Loucy (cell line): Measurements from ENCODE around the gene ZNF662.

ENCODE experiments used
- H2AFZ ChIP-seq: fragments of 200-600 bp; sonication (generic); 2 replicates; pipeline ENCODE4 v1.6.0; 2016; ENCODE audit warnings: antibody characterized with exemption, mild to moderate bottlenecking, low read length, moderate library complexity
- H3F3A ChIP-seq: fragments of 200-600 bp; 2 replicates; pipeline ENCODE4 v1.6.0; 2016; ENCODE audit warnings: antibody characterized with exemption, low read depth, mild to moderate bottlenecking
- H3K27me3 ChIP-seq: fragments of 200-600 bp; sonication (generic); 2 replicates; pipeline ENCODE4 v1.6.1; 2014; ENCODE audit warnings: low read length, mild to moderate bottlenecking; ENCODE audit not compliant: insufficient read depth, poor library complexity, severe bottlenecking
- H3K36me3 ChIP-seq: fragments of 200-600 bp; sonication (generic); 2 replicates; pipeline ENCODE4 v1.6.1; 2016; ENCODE audit warnings: low read length; ENCODE audit not compliant: insufficient read depth
- H3K4me1 ChIP-seq: fragments of 200-600 bp; sonication (generic); 2 replicates; pipeline ENCODE4 v1.5.1; 2014; ENCODE audit warnings: low read length, mild to moderate bottlenecking; ENCODE audit not compliant: insufficient read depth, poor library complexity, severe bottlenecking
- H3K4me2 ChIP-seq: fragments of 200-600 bp; sonication (generic); 2 replicates; pipeline ENCODE4 v1.6.0; 2014; ENCODE audit warnings: antibody characterized with exemption, low read length, low read depth, mild to moderate bottlenecking; ENCODE audit not compliant: poor library complexity, severe bottlenecking
- H3K4me3 ChIP-seq: fragments of 200-600 bp; sonication (generic); 2 replicates; pipeline ENCODE4 v1.5.1; 2014; ENCODE audit warnings: low read length, mild to moderate bottlenecking, mixed read lengths; ENCODE audit not compliant: poor library complexity, severe bottlenecking
- H3K79me2 ChIP-seq: fragments of 200-600 bp; sonication (generic); 2 replicates; pipeline ENCODE4 v1.6.1; 2014; ENCODE audit warnings: low read length; ENCODE audit not compliant: insufficient read depth
- H3K9ac ChIP-seq: fragments of 200-600 bp; sonication (generic); 2 replicates; pipeline ENCODE4 v1.6.0; 2014; ENCODE audit warnings: mild to moderate bottlenecking, low read depth, low read length, moderate library complexity; ENCODE audit not compliant: poor library complexity, severe bottlenecking
- H3K9me2 ChIP-seq: fragments of 200-600 bp; sonication (generic); replicated peaks from 2 replicates; pipeline ENCODE4 v1.6.1; 2016; ENCODE audit warnings: low read depth, low read length, mixed read lengths
- H3K9me3 ChIP-seq: fragments of 200-600 bp; sonication (generic); 2 replicates; pipeline ENCODE4 v1.6.1; 2014; ENCODE audit warnings: mild to moderate bottlenecking, antibody characterized with exemption, low read length, low read depth; ENCODE audit not compliant: insufficient read depth
- H4K20me1 ChIP-seq: fragments of 200-600 bp; sonication (generic); 2 replicates; pipeline ENCODE4 v1.6.0; 2014; ENCODE audit warnings: antibody characterized with exemption, low read length, mild to moderate bottlenecking; ENCODE audit not compliant: insufficient read depth, poor library complexity, severe bottlenecking
- EZH2phosphoT487 ChIP-seq: fragments of 200-600 bp; IDR thresholded peaks from 2 replicates; pipeline ENCODE4 v1.6.1; 2018; ENCODE audit warnings: antibody characterized with exemption, mild to moderate bottlenecking, moderate library complexity, borderline replicate concordance
- TF ChIP-seq, protein P1 (sequence below): fragments of 200-600 bp; sonication (generic); conservative IDR thresholded peaks from 2 replicates; pipeline ENCODE4 v1.5.1; 2014; ENCODE audit warnings: mild to moderate bottlenecking, antibody characterized with exemption, low read length

The ZNF662 gene

DNA sequence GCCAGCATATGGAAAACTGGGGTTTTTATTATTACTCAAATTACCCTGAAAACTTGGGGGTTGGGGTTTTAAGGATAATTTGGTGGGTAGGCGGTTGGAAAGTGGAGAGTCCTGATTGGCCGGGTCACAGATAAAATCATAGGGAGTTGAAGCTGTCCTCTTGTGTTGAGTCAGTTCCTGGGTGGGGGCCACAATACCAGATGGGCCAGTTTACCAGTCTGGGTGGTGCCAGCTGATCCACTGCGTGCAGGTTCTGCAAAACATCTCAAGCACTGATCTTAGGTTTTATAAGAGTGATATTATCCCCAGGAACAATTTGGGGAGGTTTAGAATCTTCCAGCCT lies 4.9 kb upstream of the ZNF662 start:
- Histone ChIP-seq H3K4me2 (no peak overlapping the region), H2AFZ (no peak overlapping the region), H4K20me1 (no peaks in the 10 kb centered on the region), H3K9ac (no peak overlapping the region), H3K36me3 (no peaks in the 10 kb centered on the region), H3K79me2 (no peaks in the 10 kb centered on the region), H3F3A (no peaks in the 10 kb centered on the region), H3K4me1 (no peaks in the 10 kb centered on the region), H3K9me3 (peaks cover 3% of the 10 kb centered on the region; the same call in 1 of the 2 replicates), H3K27me3 (no peaks in the 10 kb centered on the region), H3K9me2 (no peaks in the 10 kb centered on the region), H3K4me3 (no peak overlapping the region)
- no peak for TF ChIP-seq EZH2phosphoT487
- TF ChIP-seq, protein P1, sequence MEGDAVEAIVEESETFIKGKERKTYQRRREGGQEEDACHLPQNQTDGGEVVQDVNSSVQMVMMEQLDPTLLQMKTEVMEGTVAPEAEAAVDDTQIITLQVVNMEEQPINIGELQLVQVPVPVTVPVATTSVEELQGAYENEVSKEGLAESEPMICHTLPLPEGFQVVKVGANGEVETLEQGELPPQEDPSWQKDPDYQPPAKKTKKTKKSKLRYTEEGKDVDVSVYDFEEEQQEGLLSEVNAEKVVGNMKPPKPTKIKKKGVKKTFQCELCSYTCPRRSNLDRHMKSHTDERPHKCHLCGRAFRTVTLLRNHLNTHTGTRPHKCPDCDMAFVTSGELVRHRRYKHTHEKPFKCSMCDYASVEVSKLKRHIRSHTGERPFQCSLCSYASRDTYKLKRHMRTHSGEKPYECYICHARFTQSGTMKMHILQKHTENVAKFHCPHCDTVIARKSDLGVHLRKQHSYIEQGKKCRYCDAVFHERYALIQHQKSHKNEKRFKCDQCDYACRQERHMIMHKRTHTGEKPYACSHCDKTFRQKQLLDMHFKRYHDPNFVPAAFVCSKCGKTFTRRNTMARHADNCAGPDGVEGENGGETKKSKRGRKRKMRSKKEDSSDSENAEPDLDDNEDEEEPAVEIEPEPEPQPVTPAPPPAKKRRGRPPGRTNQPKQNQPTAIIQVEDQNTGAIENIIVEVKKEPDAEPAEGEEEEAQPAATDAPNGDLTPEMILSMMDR: no peak

DNA sequence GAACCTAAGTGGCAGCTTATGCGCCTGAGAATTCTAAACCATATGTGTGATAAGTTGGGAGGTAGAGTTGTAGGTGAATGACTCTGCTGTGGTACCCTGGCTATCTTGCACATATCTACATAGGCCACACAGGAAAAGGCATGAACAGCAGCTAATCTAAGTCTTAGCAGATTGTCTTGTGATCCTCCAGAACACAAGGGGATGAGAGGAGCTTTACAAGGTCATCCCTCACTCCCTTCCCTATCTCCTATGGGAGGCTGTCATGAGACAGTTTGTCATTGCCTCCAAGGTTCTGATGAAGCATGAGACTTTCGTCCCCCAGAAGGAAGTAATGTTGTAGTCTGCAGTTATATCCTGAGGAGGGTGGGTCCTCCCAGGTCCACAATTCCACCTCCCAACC lies 3.7 kb upstream of the ZNF662 start:
- Histone ChIP-seq H2AFZ (no peak overlapping the region), H3K4me2 (no peak overlapping the region), H3K4me3 (no peak overlapping the region), H3K27me3 (no peaks in the 10 kb centered on the region), H4K20me1 (no peaks in the 10 kb centered on the region), H3K79me2 (no peaks in the 10 kb centered on the region), H3F3A (no peaks in the 10 kb centered on the region), H3K36me3 (no peaks in the 10 kb centered on the region), H3K9ac (no peak overlapping the region), H3K9me3 (peaks cover 3% of the 10 kb centered on the region; the same call in 1 of the 2 replicates), H3K4me1 (no peaks in the 10 kb centered on the region), H3K9me2 (no peaks in the 10 kb centered on the region)
- TF ChIP-seq EZH2phosphoT487: no peak
- TF ChIP-seq, protein P1: no peak

GRCh38 chr3:42904076-42904475 lies 1.9 kb upstream of the ZNF662 start:
- no peak overlapping the region for H3K4me2 ChIP-seq
- no peak overlapping the region for H3K9ac ChIP-seq
- TF ChIP-seq EZH2phosphoT487: no peak
- TF ChIP-seq, protein P1: no peak
- no peak overlapping the region for H3K4me3 ChIP-seq
- no peaks in the 10 kb centered on the region for H4K20me1 ChIP-seq
- no peaks in the 10 kb centered on the region for H3K4me1 ChIP-seq
- no peak overlapping the region for H2AFZ ChIP-seq
- H3K36me3 ChIP-seq: no peaks in the 10 kb centered on the region
- H3K9me2 ChIP-seq: no peaks in the 10 kb centered on the region
- H3K9me3 ChIP-seq: peaks cover 3% of the 10 kb centered on the region; the same call in 1 of the 2 replicates
- H3K27me3 ChIP-seq: no peaks in the 10 kb centered on the region
- H3F3A ChIP-seq: no peaks in the 10 kb centered on the region
- H3K79me2 ChIP-seq: no peaks in the 10 kb centered on the region
